ENCODE measurements around the gene SEC16A. TPM values are rescaled to one million over a fixed set of nuclear protein-coding genes. Genes with fewer than 3 reads are reported as not detected.
"Not testable (repeated sequence)": the region's sequence is repeated elsewhere in the genome, so short reads cannot be mapped to it uniquely, and the experiment has no call there.

The SEC16A gene
- total and polyA plus RNA-seq, 4 donors = 11.1 to 61.0 (median 58.1) TPM

GRCh38 chr9:136429683-136430491 is 53.0 kb downstream of the SEC16A start:
- peaks cover 0 to 6% of the 10 kb centered on the region in 2 donors for H3K36me3 ChIP-seq (ENCODE audit: control insufficient read depth in 1 of 2, insufficient read depth in 2 of 2, low read length in 1 of 2)
- no peaks in the 10 kb centered on the region for H3K9me3 ChIP-seq (ENCODE audit: control insufficient read depth, low read length)
- no peaks in the 10 kb centered on the region for H3K27me3 ChIP-seq (ENCODE audit: control insufficient read depth in 1 of 2, insufficient read depth in 2 of 2, low read length in 1 of 2)
- H3K4me1 ChIP-seq (ENCODE audit: control insufficient read depth in 1 of 2, insufficient read depth in 2 of 2, low read length in 2 of 2) = no peaks in the 10 kb centered on the region
- no peak overlapping the region for H3K27ac ChIP-seq (ENCODE audit: low read depth in 1 of 2, low read length in 2 of 2)
- no peak overlapping the region for H3K4me3 ChIP-seq (ENCODE audit: low read length in 2 of 2)
- ATAC-seq (ENCODE audit: low FRiP score) = no peak
- intact Hi-C loops (cut with DNase I) = no loop called here
- DNase-seq = no peak
- WGBS, 2 donors = 82 to 85% methylated on average over 31 to 32 of the region's 32 CpGs

DNA sequence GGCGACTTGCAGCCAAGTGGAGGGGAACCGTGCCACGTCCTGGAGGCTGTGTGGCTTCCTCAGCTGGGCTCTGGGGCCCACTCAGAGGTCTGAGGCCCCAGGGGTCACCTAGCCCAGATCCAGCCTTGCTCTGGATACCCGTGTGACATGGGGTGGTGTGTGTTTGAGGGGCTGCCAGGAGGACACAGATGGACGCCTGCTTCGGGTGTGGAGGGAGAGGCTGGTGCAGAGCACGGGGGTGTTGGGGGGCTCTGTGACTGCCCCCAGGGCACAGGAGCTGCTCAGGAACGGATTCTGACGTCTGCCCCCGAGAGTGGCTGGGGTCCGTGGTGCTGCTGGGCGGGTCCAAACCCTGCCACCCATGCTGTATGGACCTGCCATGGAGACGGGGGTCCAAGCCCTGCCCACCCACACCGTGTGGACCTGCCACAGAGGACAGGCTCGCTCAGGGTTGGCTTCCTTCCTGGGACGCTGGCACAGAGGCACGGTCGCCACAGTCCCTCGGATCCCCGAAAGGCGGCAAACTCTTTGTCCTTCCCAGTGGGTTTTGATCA is 53.7 kb downstream of the SEC16A start:
- intact Hi-C loops (cut with DNase I) = no loop called here
- WGBS, 2 donors = 82 to 86% methylated on average over 21 of the region's 21 CpGs
- Histone ChIP-seq H3K4me3 (ENCODE audit: low read length in 2 of 2) (no peak overlapping the region), H3K27ac (ENCODE audit: low read depth in 1 of 2, low read length in 2 of 2) (no peak overlapping the region), H3K9me3 (ENCODE audit: control insufficient read depth, low read length) (no peaks in the 10 kb centered on the region), H3K36me3 (ENCODE audit: control insufficient read depth in 1 of 2, insufficient read depth in 2 of 2, low read length in 1 of 2) (peaks cover 0 to 9% of the 10 kb centered on the region in 2 donors), H3K4me1 (ENCODE audit: control insufficient read depth in 1 of 2, insufficient read depth in 2 of 2, low read length in 2 of 2) (no peaks in the 10 kb centered on the region), H3K27me3 (ENCODE audit: control insufficient read depth in 1 of 2, insufficient read depth in 2 of 2, low read length in 1 of 2) (no peaks in the 10 kb centered on the region)
- no peak for DNase-seq
- no peak for ATAC-seq (ENCODE audit: low FRiP score)

DNA sequence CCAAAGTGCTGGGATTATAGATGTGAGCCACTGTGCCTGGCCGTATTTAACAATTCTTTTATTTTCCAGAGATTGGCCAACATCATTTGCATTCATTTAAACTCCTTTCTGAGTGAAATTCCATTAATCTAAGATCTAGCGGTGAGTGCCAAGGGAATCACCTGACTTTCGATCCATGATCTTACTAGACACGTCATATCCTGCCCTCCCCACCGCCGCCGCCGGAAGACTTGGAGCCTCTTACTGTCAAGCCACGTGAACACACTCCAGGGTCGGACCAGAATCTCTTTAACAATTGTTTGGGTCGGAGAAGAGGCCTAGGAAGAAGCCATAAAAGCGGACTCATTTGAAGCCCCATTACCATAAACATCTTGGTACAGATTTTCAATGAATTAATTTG is 56.1 kb downstream of the SEC16A start:
- 88 to 90% methylated on average over 12 of the region's 12 CpGs for WGBS, 2 donors
- DNase-seq (no peak), ATAC-seq (ENCODE audit: low FRiP score) (no peak)
- Histone ChIP-seq H3K27me3 (ENCODE audit: control insufficient read depth in 1 of 2, insufficient read depth in 2 of 2, low read length in 1 of 2) (no peaks in the 10 kb centered on the region), H3K4me1 (ENCODE audit: control insufficient read depth in 1 of 2, insufficient read depth in 2 of 2, low read length in 2 of 2) (no peaks in the 10 kb centered on the region), H3K36me3 (ENCODE audit: control insufficient read depth in 1 of 2, insufficient read depth in 2 of 2, low read length in 1 of 2) (peaks cover 0 to 12% of the 10 kb centered on the region in 2 donors), H3K27ac (ENCODE audit: low read depth in 1 of 2, low read length in 2 of 2) (no peak overlapping the region), H3K4me3 (ENCODE audit: low read length in 2 of 2) (no peak overlapping the region), H3K9me3 (ENCODE audit: control insufficient read depth, low read length) (no peaks in the 10 kb centered on the region)
- intact Hi-C loops (cut with DNase I) = no loop called here

DNA sequence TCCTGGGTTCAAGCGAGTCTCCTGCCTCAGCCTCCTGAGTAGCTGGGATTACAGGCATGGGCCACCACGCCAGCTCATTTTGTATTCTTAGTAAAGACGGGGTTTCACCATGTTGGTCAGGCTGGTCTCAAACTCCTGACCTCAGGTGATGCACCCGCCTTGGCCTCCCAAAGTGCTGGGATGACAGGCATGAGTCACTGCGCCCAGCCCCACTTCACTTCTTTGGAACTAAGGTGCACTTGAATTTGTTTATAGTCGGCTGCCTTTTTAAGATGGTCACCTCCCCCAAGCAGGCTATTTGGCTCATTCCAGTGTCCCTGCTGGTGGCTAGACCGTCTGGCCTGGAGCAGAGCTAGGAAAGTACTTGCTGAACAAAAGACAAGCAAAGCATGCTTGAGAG is 57.5 kb downstream of the SEC16A start:
- H3K9me3 ChIP-seq (ENCODE audit: control insufficient read depth, low read length); ATAC-seq (ENCODE audit: low FRiP score); H3K27me3 ChIP-seq (ENCODE audit: control insufficient read depth in 1 of 2, insufficient read depth in 2 of 2, low read length in 1 of 2); DNase-seq; H3K4me1 ChIP-seq (ENCODE audit: control insufficient read depth in 1 of 2, insufficient read depth in 2 of 2, low read length in 2 of 2); intact Hi-C loops (cut with DNase I); H3K27ac ChIP-seq (ENCODE audit: low read depth in 1 of 2, low read length in 2 of 2); H3K4me3 ChIP-seq (ENCODE audit: low read length in 2 of 2): not testable (repeated sequence)
- H3K36me3 ChIP-seq (ENCODE audit: control insufficient read depth in 1 of 2, insufficient read depth in 2 of 2, low read length in 1 of 2) = peaks cover 3 to 13% of the 10 kb centered on the region in 2 donors
- WGBS, 2 donors = 79 to 81% methylated on average over 7 of the region's 7 CpGs

DNA sequence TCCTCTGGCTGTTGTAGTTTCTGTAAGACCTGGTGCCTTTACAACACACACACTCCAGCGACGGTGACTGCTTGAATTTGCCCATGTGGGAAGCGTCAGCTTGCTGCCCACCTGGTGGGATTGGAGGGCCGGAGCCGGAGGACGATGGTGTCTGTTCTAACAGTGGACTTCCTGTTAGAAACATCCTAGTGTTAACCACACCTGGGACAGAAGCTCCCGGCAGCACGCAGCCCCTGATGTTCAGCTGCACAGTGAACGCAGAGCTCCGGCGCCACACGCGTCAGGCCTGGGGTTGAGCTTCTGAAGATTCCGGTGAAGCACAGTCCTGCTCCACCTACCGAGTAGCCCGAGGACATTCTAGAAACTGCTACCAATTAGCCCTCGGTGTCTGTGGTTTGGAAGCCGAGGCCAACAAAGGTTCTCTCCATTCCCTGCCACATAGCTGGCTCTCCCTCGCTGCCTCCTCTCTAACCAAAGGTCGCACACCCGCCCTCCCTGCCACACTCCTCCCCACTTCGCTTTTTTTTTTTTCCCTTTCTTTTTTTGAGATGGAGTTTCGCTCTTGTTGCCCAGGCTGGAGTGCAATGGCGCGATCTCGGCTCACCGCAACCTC is 58.0 kb downstream of the SEC16A start:
- no peaks in the 10 kb centered on the region for H3K9me3 ChIP-seq (ENCODE audit: control insufficient read depth, low read length)
- peaks cover 3 to 13% of the 10 kb centered on the region in 2 donors for H3K36me3 ChIP-seq (ENCODE audit: control insufficient read depth in 1 of 2, insufficient read depth in 2 of 2, low read length in 1 of 2)
- no peaks in the 10 kb centered on the region for H3K27me3 ChIP-seq (ENCODE audit: control insufficient read depth in 1 of 2, insufficient read depth in 2 of 2, low read length in 1 of 2)
- 83 to 85% methylated on average over 27 of the region's 27 CpGs for WGBS, 2 donors
- H3K27ac ChIP-seq (ENCODE audit: low read depth in 1 of 2, low read length in 2 of 2) = no peak overlapping the region
- H3K4me1 ChIP-seq (ENCODE audit: control insufficient read depth in 1 of 2, insufficient read depth in 2 of 2, low read length in 2 of 2) = no peaks in the 10 kb centered on the region
- H3K4me3 ChIP-seq (ENCODE audit: low read length in 2 of 2) = no peak overlapping the region
- no peak for ATAC-seq (ENCODE audit: low FRiP score)
- no peak for DNase-seq
- intact Hi-C loops (cut with DNase I) = no loop called here

GRCh38 chr9:136423432-136424146 is 59.3 kb downstream of the SEC16A start:
- intact Hi-C loops (cut with DNase I) = no loop called here
- H3K4me1 ChIP-seq (ENCODE audit: control insufficient read depth in 1 of 2, insufficient read depth in 2 of 2, low read length in 2 of 2) = no peaks in the 10 kb centered on the region
- H3K4me3 ChIP-seq (ENCODE audit: low read length in 2 of 2) = no peak overlapping the region
- no peak for ATAC-seq (ENCODE audit: low FRiP score)
- H3K9me3 ChIP-seq (ENCODE audit: control insufficient read depth, low read length) = no peaks in the 10 kb centered on the region
- WGBS, 2 donors = 93 to 96% methylated on average over 43 of the region's 43 CpGs
- no peak for DNase-seq
- H3K27me3 ChIP-seq (ENCODE audit: control insufficient read depth in 1 of 2, insufficient read depth in 2 of 2, low read length in 1 of 2) = no peaks in the 10 kb centered on the region
- peaks cover 3 to 13% of the 10 kb centered on the region in 2 donors for H3K36me3 ChIP-seq (ENCODE audit: control insufficient read depth in 1 of 2, insufficient read depth in 2 of 2, low read length in 1 of 2)
- no peak overlapping the region for H3K27ac ChIP-seq (ENCODE audit: low read depth in 1 of 2, low read length in 2 of 2)

- no peak overlapping the region for H3K27ac ChIP-seq (ENCODE audit: low read depth in 1 of 2, low read length in 2 of 2)
- DNase-seq (no peak), ATAC-seq (ENCODE audit: low FRiP score) (no peak)
- H3K9me3 ChIP-seq (ENCODE audit: control insufficient read depth, low read length) = no peaks in the 10 kb centered on the region
- intact Hi-C loops (cut with DNase I) = no loop called here
- H3K36me3 ChIP-seq (ENCODE audit: control insufficient read depth in 1 of 2, insufficient read depth in 2 of 2, low read length in 1 of 2) = peaks cover 3 to 18% of the 10 kb centered on the region in 2 donors
- H3K4me1 ChIP-seq (ENCODE audit: control insufficient read depth in 1 of 2, insufficient read depth in 2 of 2, low read length in 2 of 2) = no peaks in the 10 kb centered on the region
- 95 to 97% methylated on average over 26 of the region's 26 CpGs for whole genome bisulfite sequencing, 2 donors
- no peak overlapping the region for H3K4me3 ChIP-seq (ENCODE audit: low read length in 2 of 2)
- no peaks in the 10 kb centered on the region for H3K27me3 ChIP-seq (ENCODE audit: control insufficient read depth in 1 of 2, insufficient read depth in 2 of 2, low read length in 1 of 2)
These were observed 60.0 kb downstream of the SEC16A start for GRCh38 chr9:136422876-136423275.

GRCh38 chr9:136421791-136422190 is 61.0 kb downstream of the SEC16A start:
- no peak overlapping the region for H3K4me3 ChIP-seq (ENCODE audit: low read length in 2 of 2)
- H3K9me3 ChIP-seq (ENCODE audit: control insufficient read depth, low read length) = no peaks in the 10 kb centered on the region
- DNase-seq = no peak
- intact Hi-C loops (cut with DNase I) = no loop called here
- H3K36me3 ChIP-seq (ENCODE audit: control insufficient read depth in 1 of 2, insufficient read depth in 2 of 2, low read length in 1 of 2) = peaks cover 3 to 20% of the 10 kb centered on the region in 2 donors
- H3K4me1 ChIP-seq (ENCODE audit: control insufficient read depth in 1 of 2, insufficient read depth in 2 of 2, low read length in 2 of 2) = no peaks in the 10 kb centered on the region
- ATAC-seq (ENCODE audit: low FRiP score) = no peak
- 89 to 91% methylated on average over 21 of the region's 21 CpGs for WGBS, 2 donors
- no peaks in the 10 kb centered on the region for H3K27me3 ChIP-seq (ENCODE audit: control insufficient read depth in 1 of 2, insufficient read depth in 2 of 2, low read length in 1 of 2)
- H3K27ac ChIP-seq (ENCODE audit: low read depth in 1 of 2, low read length in 2 of 2) = no peak overlapping the region
